GM04504 (cell line): ENCODE results near the gene LRAT.
"Not testable (repeated sequence)": the region's sequence is repeated elsewhere in the genome, so short reads cannot be mapped to it uniquely, and the experiment has no call there.

Experiments used
- DNase-seq: peaks from one replicate; pipeline ENCODE4 v3.0.0-alpha.2; 2012; ENCODE audit warnings: low read depth

The LRAT gene

GRCh38 chr4:154743683-154744340, at the start of gene LRAT:
Gene LRAT (plus strand): TSS chr4:154744000. CDS start chr4:154744327, 327 bp downstream.
- no peak for DNase-seq

- DNase-seq: no peak
Measured at GRCh38 chr4:154707877-154708276, 35.9 kb upstream of the LRAT start.

DNA sequence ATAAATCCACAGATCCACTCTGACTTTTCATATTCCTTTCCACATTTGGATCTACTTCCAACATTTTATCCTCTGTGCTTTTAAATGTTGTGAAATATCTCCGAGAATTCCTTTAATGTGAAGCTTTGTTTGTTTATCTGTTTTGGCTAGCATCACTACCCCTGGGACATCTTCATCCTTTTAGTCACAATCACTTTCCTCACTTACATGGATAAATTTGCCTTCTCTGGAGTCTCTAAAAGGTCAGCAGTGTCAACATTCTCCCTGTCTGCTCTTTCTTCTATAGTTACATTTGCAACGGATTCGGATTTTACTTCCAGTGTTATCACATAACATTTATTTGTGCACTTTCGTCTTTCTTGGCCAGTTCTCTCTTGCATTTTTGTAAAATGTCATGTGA, 34.2 kb upstream of the LRAT start:
- no peak for DNase-seq

GRCh38 chr4:154711522-154711921, 32.3 kb upstream of the LRAT start:
- no peak for DNase-seq

GRCh38 chr4:154714339-154715040, 29.3 kb upstream of the LRAT start:
- DNase-seq: no peak

DNA sequence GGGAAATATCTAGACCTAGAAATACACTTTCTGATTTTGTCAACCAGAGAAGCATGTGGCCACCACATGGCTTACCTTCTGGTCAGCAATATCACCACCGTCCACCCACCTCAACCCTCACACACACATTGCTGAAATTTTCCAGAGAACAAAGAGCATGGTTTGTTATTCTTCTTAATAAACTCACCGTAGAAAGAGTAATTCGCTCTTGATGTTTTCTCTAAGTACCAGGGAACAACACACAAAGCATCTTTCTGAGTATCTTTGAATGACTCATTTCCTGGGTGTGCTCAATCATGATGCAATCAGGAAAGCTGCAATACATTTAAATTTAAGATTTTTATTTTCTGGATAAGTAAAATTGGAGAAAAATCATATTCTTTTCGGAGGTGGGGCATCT, 24.7 kb upstream of the LRAT start:
- no peak for DNase-seq

GRCh38 chr4:154720123-154720522, 23.7 kb upstream of the LRAT start:
- DNase-seq: no peak

- no peak for DNase-seq
Measured at GRCh38 chr4:154720618-154721267, 23.1 kb upstream of the LRAT start.

DNA sequence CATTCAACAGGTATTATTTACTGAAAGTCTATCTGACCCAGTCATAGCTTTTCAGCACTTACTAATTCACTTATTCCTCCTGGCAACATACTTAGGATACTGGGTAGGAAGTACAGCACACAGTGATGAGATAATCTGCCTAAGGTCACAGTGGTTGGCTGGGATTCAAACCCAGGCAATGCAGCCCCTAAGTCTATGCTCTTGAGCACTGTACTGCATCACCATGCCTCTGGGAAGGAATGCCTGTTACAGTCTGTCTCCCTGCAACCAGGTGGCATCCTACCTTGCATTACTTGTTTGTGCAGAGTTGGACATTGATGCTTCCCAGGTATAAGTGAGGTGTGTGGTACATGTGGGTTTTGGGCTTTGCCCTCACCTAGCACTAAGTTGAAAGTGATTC, 21.5 kb upstream of the LRAT start:
- DNase-seq: no peak

DNA sequence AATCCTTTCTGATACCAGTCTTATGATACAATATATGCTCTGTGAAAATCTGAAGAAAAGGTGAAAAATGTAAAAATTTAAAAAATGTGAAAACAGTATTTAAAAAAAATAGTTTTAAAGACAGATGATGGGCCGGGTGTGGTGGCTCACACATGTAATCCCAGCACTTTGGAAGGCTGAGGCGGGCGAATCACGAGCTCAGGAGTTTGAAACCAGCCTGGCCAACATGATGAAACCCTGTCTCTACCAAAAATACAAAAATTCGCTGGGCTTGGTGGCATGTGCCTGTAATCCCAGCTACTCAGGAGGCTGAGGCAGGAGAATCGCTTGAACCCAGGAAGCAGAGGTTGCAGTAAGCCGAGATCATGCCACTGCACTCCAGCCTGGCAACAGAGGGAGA, 20.2 kb upstream of the LRAT start:
- DNase-seq: not testable (repeated sequence)

DNA sequence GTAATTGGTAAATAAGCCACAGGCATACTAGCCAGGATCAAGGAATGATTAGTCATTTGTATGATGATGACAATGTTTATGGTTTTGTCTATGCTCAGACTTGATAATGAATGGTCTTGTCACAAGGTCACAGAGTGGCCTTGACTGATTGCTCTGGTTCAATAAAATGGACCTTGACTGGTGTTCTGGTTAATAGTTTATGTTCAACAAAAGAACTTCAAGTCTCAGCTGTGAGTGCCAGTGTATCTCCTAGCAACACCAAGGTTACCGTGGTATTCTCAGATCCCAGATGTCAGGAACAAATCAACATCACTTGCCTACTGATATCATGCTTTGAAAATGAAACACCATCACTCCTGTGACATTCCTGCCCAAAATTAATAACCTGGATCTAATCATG, 16.3 kb upstream of the LRAT start:
- no peak for DNase-seq

DNA sequence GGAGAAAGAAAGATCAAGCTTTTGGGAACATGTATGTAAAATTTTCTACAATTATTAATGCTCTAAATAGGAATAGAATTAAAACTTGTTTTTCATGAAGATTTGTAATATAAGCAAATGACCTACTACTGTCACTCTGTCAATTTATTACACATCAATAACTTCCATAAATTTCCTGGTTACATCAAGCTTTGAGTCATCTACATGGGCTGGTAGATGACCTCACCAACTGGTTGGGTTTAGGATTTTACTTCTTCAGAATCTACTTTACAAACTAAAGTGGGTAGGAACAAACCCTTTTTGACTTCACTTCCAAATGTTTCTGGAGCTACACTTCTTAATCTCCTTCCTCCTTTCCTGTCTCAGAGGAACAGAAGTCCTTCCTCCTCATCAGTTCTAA, 12.0 kb upstream of the LRAT start:
- no peak for DNase-seq

DNA sequence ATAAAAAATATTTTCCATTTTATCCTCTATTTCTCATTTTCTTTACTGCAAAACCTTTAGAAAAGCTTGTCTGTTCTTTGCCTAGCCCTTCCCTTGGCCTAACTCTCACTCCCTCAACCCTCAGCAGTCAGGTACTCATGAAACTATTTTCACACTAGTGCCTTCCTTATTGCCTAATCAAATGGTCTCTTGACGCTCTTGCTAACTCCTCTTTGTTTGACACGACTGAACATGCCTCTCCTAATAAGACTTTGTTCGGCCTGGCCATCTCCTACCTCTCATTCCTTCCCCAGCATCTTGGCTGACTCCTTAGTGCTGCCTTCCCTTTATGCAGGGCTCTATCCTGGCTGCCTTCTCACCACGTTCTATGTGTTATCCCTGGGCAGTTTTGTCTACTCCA, 11.1 kb upstream of the LRAT start:
- DNase-seq: no peak

- no peak for DNase-seq
Measured at GRCh38 chr4:154736770-154737169, 7.0 kb upstream of the LRAT start.

GRCh38 chr4:154738426-154738825, 5.4 kb upstream of the LRAT start:
- DNase-seq: no peak

DNA sequence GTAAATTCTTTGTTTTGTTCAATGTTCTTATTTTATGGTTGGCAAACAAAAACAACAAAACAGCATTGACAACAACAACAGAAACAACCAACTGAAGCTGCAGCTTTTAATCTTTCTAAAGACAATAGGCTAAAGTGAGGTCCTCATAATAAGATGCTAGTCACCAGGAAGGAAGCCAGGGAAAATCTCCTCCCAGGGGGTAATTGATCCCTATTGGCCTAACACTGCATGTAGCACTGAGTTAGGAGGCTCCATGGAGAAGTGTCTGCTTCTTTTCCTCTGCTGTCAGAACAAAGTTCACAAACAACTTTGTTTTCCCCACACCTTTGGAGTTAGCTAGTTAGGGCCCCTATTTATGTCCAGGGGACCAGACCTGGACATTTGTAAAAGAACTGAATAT, 4.7 kb upstream of the LRAT start:
- no peak for DNase-seq

GRCh38 chr4:154740462-154740861, 3.3 kb upstream of the LRAT start:
- no peak for DNase-seq

DNA sequence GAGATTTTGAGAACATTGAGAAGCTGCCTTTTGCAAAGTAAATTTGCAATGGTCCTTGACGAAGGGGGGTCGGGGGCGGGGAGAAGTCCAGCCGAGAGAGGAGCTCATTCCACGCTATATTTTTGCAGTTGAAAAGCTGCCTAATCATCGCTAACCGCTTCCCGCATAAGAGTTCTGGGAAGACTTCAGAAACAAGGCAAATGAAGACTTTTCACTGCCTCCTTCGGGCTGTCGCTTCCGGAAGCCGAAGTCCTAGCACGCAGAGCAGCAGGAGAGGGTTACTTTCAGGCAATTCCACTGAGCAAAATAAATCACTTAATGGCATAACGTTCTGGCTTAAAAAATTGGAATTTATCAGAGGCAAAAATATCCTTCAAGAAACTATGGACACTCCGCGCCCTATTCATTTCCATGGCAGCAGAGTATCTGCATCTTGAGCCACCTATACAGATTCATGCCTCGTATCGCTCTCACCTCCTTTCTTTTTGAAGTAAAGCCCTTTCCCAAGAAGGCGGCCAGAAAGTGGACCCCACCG, 2.6 kb upstream of the LRAT start:
- no peak for DNase-seq

- no peak for DNase-seq
Measured at GRCh38 chr4:154741922-154742850, 1.6 kb upstream of the LRAT start.

DNA sequence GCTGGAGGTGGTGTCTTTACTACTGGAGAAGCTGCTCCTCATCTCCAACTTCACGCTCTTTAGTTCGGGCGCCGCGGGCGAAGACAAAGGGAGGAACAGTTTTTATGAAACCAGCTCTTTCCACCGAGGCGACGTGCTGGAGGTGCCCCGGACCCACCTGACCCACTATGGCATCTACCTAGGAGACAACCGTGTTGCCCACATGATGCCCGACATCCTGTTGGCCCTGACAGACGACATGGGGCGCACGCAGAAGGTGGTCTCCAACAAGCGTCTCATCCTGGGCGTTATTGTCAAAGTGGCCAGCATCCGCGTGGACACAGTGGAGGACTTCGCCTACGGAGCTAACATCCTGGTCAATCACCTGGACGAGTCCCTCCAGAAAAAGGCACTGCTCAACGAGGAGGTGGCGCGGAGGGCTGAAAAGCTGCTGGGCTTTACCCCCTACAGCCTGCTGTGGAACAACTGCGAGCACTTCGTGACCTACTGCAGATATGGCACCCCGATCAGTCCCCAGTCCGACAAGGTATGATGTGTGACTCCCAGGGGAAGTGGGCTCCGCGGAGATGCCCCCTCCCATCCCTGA, 634 bp downstream of the LRAT start:
- no peak for DNase-seq

GRCh38 chr4:154757713-154758112, 13.9 kb downstream of the LRAT start:
- DNase-seq: no peak

DNA sequence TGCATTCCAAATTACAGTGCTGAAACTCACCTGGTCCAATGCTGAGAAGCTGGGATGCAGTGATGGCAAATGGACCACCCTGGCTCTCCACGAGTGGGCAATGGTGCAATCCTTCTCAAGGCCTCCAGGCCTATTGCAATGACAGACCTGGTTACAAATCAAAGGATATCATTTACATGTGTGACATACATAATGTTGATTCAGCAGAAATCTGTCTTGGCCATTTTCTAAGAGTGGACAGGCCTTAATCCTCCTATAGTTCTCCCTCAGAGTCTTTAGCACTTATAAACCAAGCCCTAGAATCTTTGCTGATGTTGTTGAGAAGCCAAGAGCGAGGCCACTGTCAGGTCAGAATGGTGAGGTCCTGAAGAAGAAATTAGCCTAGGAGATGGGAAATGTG, 17.1 kb downstream of the LRAT start:
- DNase-seq: no peak
